NCI-H510A treated with DMSO at 0.1 percent for 48 hours (cell line): ENCODE data around the gene ELMO3.
A peak's percentile ranks its signal among the peaks of the same experiment; 100 is the strongest.

Experiments
- DNase-seq: peaks from one replicate; lab custom pipeline; 2025; lab: John Stamatoyannopoulos, UW

Gene ELMO3

GRCh38 chr16:67199011-67199807 lies at the start of gene ELMO3:
TSS of gene ELMO3 (plus strand) at chr16:67199131. CDS start at chr16:67199327, 196 bp downstream.
- DNase-seq = no peak

GRCh38 chr16:67149276-67150046 lies 49.5 kb upstream of the ELMO3 start:
- no peak for DNase-seq

DNA sequence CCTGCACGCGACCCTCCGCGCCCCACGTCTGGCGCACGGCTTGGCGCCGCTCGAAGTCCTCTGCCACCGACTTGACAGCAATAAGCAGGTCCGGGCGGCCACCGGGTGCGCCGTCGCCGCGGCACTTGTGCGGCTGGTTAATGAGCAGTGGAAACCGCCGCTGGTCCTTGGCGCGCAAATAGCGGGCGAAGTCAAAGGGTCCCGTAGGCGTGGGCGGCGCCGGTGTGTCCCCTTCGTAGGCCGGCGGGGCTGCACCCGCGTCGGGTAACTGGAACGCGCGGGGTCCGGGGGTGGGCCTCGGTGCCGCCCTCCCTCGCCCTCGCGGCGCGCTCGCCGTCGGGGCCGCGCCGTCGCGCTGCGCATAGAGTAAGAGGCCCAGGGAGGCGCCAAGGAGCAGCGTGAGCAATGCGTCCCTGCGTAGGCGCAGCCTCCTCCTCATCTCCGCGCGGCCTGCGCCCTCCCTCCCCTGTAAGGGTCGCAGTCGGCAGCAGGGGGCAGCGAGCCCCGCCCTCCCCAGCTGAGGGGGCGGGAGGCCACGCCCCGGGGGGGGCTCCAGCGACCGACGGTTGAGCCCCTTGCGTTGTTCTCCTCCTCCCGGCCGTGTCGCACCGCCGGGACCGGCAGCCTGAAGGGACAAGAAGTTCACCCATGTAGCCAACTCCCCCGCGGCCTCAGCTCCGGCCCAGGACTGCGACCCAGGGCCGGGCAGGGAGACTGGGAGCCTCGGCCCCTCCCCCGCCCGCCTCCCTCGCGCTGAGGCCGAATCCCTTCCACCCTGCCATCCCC lies 48.7 kb upstream of the ELMO3 start:
- peak; percentile 60 for DNase-seq

DNA sequence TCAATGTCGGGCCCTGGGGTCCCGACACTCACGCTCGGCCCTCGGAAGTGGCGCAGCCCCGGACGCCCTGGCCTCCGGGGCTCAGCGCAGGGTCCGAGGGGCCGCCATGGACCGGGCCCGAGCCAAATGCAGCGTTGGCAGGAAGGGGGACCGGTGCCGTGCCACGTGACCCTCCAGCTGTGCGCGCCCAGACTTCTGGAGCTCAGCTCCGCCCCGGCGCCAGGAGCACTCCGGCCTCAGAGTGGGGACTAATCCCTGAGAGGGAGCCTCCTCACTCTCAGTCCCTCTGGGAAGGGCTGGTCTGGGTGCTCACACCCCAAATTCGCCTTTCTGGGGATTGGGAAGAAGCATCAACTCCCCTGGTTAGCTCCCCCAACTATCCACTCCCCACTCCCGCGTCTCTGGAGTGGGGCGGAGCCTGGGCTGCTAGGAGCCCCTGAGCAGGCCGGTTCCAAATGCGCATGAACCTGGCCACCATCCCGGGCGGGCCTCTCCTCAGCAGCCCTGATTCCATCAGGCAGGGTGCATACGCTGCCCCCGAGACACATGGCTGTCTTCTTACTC lies 48.0 kb upstream of the ELMO3 start, which contains the start of gene B3GNT9:
TSS of gene B3GNT9 (minus strand) at position 166 of the 564 bp plus-strand sequence. CDS start 513 bp downstream, outside the sequence.
- peak; percentile 30 for DNase-seq

DNA sequence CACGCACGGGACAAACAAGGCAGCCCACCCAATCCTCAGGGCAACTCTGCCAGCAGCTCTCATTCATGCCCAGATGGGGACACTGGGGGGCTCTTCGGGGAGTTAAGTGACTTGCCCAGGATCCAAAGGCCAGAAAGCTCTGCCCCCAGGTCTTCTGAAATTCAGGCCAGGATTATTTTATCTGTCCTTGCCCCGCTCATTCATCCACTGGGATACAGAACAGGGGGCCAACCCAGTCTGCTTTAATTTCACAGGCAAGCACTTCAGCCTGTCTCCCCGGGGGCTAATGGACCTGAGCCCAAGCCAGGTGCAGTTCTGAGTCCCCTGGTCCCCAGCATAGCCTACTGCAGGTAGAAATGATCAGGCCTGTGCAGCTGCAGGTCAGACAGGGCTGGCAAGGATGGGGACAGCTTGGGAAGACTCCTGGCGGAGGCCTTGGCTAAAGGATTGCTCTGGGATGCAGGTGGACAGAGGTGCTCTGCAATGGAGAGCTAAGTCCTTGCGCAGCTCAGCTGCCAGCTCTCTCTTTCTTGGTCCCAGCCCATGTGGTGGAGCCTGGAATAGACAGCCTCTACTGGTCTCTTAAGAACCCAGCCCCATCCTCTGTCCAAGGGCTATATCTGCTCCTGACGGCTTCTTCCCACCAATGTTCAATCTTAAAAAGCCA lies 47.4 kb upstream of the ELMO3 start:
- DNase-seq = no peak

- DNase-seq = no peak
Measured at GRCh38 chr16:67154578-67155294, 44.2 kb upstream of the ELMO3 start.

- DNase-seq = peak; percentile 38
Measured at GRCh38 chr16:67155295-67156142, 43.4 kb upstream of the ELMO3 start.

DNA sequence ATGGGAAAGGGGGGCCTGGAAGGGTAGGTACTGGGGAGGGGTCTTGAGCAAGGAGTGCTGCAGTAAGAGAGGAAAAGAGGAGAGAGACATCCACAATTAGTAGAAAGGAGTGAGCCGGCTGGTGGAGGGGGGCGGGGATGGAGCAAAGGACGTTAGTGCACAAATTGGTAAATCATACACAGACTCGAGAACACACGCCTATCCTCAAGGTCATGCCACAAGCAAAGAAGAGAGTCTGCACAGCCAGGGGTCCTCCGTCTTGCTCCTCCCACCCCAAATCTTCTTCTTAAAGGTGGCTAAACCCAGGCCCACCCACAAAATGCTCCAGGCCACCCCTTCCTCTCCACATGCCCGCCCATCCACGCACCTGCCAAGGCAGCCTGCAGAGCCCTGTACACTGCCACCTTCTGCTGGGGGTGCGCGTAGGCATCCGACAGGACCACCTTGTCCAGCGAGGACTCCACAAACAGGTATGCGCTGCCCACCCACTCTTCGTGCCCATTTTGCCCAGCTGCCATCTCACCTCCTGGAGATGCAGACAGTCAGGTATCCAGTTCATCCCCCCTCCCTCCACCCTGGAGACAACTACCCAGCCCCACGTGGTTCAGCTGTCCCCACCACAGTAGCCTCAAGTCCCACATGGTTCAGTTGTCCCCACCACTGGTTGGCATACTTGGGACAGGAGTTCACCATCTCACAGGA lies 42.6 kb upstream of the ELMO3 start:
- no peak for DNase-seq

- no peak for DNase-seq
Measured at GRCh38 chr16:67157106-67157748, 41.7 kb upstream of the ELMO3 start.

- no peak for DNase-seq
Measured at GRCh38 chr16:67157892-67158635, 40.9 kb upstream of the ELMO3 start.

DNA sequence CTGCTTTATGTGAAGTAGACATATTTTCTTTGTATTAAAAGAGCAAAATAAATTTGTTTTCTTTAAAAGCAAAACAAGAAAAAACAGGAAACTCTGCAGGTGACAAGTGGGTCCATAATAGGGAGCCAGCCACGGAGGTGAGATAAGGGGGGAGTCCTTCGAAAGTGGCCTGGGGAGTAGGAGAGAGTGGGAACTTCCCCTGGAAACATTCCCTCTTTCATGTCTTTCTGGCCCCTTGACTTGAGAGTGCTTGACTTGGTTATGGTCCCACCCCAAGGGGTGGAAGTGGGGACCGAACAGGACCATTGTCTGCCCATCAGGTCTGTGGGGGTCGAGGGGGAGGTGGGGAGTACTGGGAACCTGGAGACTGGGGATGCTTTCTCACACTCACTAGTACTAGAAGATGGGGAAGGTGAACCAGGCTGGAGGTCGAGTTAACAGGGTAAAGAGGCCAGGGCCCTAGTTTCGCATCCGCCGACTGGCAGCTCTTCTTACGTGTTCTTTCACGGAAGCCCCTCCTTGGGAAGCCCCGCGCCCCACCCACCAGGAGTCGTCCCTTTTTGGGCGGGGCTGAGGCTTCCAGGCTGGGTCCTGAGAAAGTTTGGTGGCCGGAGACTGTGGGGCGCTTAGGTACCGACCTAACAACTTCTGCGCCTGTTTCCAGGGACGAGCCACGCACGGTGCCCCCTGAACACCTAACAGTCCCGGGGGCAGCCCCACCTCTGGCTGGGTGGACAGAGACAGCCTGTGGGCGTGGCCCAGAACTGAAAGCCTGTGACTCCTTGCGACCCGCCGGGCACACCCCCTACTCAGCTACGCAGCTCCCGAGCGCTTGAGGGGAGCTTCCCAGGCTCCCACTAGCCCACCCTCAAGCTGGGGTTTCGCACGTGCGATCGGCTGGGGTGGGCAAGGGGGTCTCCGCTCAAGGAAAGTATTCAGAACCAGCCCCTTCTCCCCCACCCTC lies 40.0 kb upstream of the ELMO3 start:
- DNase-seq = peak; percentile 16

- peak; percentile 22 for DNase-seq
Measured at GRCh38 chr16:67161595-67162058, 37.3 kb upstream of the ELMO3 start.

DNA sequence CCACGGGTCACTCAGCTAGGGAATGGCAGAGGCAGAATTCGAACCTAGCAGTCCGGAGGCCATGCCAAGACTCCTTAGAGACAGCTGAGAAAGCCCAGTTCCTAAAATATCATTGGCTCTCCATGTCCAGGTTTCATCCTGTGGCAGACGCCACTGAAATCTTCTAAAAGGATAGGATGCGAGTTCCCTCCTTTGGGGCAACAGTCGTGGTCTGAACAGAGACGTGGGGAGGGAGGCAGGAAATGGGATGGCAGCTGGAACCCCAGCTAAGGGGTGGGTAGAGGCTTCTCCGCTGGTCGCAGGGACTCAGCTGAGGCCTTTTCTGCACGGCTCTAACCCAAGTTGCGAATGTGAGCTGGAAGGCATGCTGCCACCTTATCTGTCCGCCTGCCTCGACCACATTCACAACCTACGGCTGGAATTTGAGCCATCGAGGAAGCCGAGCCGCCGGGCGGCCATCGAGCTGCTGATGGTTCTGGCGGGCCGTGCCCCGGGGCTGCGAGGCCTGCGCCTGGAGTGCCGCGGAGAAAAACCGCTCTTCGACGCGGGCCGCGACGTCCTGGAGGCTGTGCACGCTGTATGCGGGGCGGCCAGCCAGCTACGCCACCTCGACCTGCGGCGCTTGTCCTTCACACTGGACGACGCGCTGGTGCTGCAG lies 36.3 kb upstream of the ELMO3 start:
- DNase-seq = no peak

DNA sequence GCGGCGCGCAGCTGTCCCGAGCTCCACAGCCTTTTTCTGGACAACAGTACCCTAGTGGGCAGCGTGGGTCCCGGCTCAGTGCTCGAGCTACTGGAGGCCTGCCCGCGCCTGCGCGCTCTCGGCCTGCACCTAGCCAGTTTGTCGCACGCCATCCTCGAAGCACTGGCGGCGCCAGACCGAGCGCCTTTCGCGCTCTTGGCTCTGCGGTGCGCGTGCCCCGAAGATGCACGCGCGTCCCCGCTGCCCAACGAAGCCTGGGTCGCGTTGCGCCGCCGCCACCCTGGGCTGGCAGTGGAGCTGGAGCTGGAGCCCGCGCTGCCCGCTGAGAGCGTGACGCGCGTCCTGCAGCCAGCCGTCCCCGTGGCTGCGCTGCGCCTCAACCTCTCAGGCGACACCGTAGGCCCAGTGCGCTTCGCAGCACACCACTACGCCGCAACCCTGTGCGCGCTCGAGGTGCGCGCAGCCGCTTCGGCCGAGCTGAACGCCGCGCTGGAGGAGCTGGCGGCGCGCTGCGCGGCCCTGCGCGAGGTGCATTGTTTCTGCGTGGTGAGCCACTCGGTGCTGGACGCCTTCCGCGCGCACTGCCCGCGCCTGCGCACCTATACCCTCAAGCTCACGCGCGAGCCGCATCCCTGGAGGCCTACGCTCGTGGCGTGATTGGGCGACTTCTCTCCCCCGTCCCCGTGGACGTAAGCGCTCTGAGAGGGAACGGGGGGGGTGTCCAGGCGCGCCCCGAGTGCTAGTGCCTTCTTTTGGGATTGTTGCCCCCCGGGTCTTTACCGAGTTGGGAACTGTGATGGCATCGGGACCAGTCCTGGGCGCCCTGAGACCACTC lies 35.5 kb upstream of the ELMO3 start:
- DNase-seq = no peak

GRCh38 chr16:67163999-67164558 lies 34.9 kb upstream of the ELMO3 start:
- no peak for DNase-seq
